Posterior vena cava (tissue), 2 donors: ENCODE results near the gene FBLN2. TPM values are rescaled to one million over a fixed set of nuclear protein-coding genes. Genes with fewer than 3 reads are reported as not detected.
A peak's percentile ranks its signal among the peaks of the same experiment; 100 is the strongest.
"Not testable (repeated sequence)": the region's sequence is repeated elsewhere in the genome, so short reads cannot be mapped to it uniquely, and the experiment has no call there.

Experiments
- DNase-seq: peaks from one replicate; pipeline ENCODE4 v3.0.0-alpha.2; 2020; ENCODE audit warnings: low spot score
- intact Hi-C, 2 donors: fragments of 100-400 bp; cut with DNase I; formaldehyde crosslinking; loops; one replicate each; pipeline versions ENCODE4 v1.14.1 to v1.14.2; 2022 to 2023
- long read RNA-seq, 2 donors: library from polyadenylated mRNA; unstranded; transcript quantifications; one replicate each; pipeline ENCODE4 v2.0.0, GENCODE V29; 2020 to 2021
- total RNA-seq, 2 donors: library from RNA; stranded (reverse); fragmentation: NEBNext Ultra II Directional; extraction: Animal tissue kit (Norgen Biotek cat#: 25700); gene quantifications; one replicate each; pipeline ENCODE4 v1.2.1, GENCODE V29; 2021
- donor health status: DM: yes; HTN: yes; CAD: no.
- donor health status: DM: yes; HTN: yes; CAD: no.

The FBLN2 gene
- total RNA-seq: 100 to 1,000 TPM; 283 to 585 TPM
- long read RNA-seq, donor 1, full-length matches to known transcripts: 116 of 350 reads
- long read RNA-seq, donor 1, partial matches to known transcripts: 184 of 350 reads
- long read RNA-seq, donor 1, other reads (novel, unspliced or antisense): 50 of 350 reads
- long read RNA-seq, donor 2, full-length matches to known transcripts: 38 of 274 reads
- long read RNA-seq, donor 2, partial matches to known transcripts: 198 of 274 reads
- long read RNA-seq, donor 2, other reads (novel, unspliced or antisense): 38 of 274 reads

DNA sequence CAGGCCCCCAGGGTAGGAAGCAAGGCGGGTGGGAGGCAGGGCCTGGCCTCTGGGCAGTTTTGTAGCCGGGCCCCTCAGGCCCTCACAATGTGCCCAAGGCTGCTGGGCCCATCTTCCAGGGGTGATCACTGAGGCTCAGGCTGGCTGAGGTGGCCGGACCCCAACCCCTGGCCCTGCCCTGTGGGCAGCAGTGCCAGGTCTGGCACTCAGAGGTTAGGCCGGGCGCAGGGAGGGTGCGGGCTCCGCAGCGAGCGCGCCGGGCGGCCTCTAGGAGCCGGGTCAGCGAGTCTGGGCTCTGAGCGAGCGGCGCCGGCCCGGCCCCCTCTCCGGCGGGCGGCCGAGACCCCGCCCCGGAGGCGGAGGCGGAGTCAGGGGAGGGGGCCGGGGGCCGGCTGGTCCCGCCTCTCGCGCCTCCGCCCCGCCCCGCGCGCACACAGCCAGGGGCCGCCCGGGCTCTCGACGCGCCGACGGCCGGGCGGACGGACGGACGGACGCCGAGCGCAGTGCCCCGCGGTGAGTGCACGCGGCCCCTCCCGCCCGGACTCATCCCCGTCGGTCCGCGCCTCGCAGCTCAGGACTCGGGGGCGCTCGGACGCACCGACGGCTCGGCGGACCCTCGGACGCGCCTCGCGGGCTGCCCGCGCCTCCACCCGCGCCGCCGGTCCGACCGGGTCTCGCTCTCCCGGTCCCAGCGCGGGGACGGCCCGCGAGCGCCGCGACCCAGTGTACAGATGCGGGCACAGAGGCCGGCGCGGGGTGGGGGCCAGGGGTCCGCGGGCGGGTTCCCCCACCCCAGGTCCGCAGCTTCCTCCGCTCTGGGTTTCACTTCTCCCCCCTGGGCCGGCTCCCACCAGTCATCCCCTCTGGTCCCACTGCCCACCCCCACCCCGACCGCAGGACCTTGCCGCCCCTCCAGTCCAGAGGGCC, at the start of gene FBLN2:
FBLN2 (plus strand) TSS at position 430 of the 927 bp plus-strand sequence. CDS start 21,231 bp downstream, outside the sequence.
- intact Hi-C loops: no loop called here
- no peak for DNase-seq

DNA sequence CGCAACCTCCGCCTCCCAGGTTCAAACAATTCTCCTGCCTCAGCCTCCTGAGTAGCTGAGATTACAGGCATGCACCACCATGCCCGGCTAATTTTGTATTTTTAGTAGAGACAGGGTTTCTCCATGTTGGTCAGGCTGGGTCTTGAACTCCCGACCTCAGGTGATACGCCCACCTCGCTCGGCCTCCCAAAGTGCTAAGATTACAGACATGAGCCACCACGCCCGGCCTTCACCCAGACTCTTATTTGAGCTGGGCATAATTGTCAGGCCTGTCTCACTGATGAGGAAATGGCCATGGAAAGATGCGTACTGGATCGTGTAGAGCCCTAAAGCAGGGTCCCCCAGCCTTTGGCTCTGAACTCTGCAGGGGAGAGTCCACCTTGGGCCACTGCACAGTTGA, 49.7 kb upstream of the FBLN2 start:
- DNase-seq: peak; percentile 49
- intact Hi-C loops: not testable (repeated sequence)

- peak; percentile 68 for DNase-seq
- intact Hi-C loops: no loop called here
Observed at GRCh38 chr3:13500133-13500885, 48.6 kb upstream of the FBLN2 start.

DNA sequence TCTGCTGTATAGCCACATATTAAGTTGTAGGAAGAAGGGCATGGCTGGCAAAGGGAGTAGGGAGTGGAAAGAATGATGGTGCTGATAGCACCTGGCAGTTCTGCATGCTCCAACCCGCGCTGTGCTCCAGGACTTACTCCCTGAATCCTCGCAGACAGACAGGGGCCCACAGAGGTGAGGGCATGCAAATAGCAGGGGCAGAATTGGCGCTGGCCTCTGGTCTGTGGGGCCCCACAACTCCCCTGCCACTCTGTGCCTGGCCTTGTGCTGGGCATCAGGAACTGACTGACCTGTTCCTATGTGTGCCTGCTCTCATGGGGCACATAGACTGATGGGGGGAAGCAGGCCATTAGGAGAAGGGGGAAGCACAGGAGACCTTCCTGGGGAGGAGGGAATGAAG, 47.9 kb upstream of the FBLN2 start:
- intact Hi-C loops: no loop called here
- DNase-seq: peak; percentile 37

GRCh38 chr3:13501521-13501920, 47.4 kb upstream of the FBLN2 start:
- peak; percentile 59 for DNase-seq
- intact Hi-C loops: no loop called here

DNA sequence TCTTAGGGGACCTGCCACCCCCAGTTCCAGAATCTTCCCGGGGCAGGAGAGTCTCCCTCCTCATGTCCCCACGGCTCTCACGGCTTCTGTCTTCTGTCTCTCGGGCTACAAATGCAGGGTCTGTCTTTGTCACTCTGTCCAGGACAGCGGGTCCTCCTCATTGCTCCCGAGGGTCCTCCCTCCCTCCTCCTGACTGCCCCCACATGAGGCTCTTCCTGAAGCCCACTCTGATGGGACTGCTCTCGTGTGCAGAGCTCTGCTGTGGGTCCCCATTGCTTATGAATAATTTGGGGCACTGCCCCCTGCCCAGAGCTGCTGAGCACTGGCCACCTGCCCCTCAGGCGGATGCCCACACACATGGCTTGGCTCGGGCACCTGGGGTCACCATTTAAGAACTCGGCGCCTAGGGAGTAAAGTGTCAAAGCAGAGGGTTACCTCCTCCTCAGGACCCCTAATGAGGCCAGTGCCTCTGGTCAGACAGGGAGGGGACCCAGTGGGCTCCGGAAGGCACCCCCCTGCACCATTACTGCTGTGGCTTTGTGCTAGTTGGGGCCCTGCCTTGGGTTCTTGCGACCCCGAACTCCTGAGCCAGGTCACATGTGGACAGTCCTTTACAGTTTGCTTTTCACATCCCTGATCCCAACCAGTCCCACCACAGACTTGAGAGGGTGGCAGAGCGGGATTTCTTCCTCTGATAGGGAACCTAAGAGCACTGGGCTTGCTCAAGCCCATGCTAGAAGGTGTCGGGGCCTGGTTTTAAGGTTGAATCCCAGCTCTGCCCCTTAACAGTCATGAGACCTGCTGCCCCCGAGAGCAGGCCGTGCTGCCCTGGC, 46.8 kb upstream of the FBLN2 start:
- DNase-seq: peak; percentile 60
- intact Hi-C loops: no loop called here

DNA sequence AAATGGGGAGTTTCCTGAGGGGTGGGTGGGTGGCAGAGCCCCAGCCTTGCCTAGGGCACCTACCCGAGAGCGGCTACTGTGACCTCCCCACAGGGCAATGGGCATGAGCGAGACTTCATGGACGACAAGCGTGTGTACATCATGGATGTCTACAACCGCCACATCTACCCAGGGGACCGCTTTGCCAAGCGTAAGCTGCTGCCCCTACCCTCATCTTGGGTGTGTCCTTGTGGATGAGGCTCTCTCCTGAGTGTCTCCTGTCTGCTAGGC, 46.2 kb upstream of the FBLN2 start:
- intact Hi-C loops: no loop called here
- DNase-seq: no peak

GRCh38 chr3:13504161-13504831, 44.6 kb upstream of the FBLN2 start:
- no peak for DNase-seq
- intact Hi-C loops: no loop called here

- intact Hi-C loops: no loop called here
- DNase-seq: peak; percentile 66
Observed at GRCh38 chr3:13505147-13506130, 43.5 kb upstream of the FBLN2 start.

GRCh38 chr3:13506239-13506638, 42.7 kb upstream of the FBLN2 start:
- intact Hi-C loops: no loop called here

DNA sequence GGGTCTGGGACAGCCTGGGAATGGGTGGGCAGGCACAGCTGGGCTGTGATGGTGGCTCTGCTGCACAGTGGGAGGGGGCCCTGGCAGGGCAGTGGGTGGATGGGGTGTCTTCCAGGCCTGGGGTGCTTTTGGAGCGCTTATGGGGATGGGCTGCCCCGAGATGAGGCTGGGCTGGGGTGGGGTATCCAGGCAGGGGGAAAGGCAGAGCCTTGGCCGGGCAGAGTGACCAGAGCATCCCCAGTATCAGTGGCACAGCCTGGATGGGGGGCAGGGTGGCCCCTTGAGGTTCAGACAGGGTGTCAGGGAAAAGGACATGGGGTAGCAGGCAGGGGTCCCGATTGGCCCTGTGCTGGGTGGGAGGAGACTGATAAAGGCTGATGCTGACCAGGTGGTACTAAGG, 42.2 kb upstream of the FBLN2 start:
- intact Hi-C loops: no loop called here
- peak; percentile 74 for DNase-seq

More at GRCh38 chr3:13506239-13506638, 42.7 kb upstream of the FBLN2 start:
- DNase-seq: no peak

GRCh38 chr3:13507247-13507569, 41.7 kb upstream of the FBLN2 start:
- peak; percentile 22 for DNase-seq
- intact Hi-C loops: no loop called here

DNA sequence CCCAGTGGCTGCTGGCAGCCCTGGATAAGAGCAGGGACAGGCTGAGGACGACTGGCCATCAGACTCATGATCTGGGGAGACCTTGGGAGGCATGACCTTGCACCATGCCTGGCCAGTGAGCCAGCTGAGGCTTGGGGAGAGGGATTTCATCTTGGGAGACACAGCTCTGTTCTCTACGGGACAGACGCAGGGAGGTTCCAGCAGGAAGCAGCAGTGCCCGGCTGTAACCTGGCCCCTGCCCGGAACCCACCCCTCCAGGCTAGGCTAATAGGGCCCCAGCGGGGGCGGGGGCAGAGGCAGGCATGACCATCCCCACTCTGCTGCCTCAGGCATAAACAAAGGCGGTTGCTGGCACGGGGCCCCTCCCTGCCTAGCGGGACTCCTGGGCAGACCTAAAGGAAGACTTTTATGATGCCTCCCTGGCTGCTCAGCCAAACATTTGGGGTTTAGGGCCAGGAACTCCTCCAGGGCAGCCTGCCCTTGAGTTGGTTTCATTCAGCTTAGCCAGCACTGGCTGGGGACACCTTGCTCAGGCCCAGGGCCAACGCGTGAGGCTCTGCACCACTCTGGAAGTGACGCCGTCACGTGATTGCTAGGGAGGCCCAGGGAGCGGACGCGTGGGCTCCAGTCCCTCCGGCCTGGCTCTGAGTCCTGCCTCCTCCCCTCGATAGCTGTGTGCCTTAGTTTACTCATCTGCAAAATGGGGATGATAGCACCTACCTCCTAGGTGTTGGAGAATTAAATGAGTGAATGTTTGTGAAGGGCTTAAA, 41.2 kb upstream of the FBLN2 start:
- DNase-seq: peak; percentile 76
- intact Hi-C loops: no loop called here

DNA sequence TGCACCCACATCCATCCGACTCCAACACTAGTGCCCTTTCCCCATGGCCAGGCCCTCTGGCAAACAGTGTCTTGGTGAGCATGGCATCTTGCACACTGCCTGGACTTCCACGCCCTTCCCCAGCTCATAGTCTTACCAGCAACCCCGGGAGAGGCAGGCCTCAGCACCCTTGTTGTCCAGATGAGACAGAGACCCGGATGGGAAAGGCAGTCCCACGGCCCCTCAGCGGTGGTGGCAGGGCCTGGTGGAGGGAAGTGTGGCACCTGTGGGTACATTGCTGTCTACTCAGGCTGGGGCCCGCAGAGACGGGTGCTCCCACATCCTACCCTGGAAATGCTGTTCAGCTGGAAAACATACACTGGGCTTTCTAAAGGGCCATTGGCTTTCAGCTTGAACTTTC, 40.4 kb upstream of the FBLN2 start:
- intact Hi-C loops: no loop called here

DNA sequence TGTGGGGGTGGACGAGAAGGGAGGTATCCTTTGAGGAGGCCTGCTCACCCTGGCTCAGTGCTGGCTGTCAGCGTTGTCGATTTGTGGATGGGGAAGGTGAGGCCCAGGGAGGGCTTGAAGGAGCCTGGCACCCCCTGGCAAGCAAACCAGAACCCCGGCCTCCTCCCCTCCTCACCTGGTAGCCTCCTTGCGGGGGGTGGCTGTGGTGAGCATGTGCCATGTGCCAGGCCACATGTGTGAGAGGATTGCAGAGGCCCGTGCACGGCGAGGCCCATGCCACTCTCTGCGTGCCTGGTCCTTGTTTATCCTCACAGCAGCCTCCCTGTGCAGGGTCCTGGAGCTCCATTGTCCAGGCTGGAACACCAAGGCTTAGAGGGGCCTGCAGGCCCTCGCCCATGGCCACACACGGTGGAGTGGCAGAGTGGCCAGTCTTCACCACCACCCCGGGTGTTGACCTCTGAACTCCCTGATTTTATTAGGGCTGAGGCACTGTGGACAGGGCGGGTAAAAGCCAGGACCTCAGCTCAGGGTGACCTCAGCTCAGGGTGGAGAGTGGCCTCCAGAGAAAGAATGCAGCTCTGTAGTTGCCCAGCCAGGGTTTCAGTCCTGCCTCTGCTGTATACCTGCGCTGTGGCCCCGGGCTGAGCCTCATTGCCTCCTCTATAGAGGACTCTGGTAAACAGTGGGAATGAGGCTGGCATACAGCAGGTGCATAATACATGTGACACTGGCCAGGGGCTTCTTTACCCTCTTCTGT, 39.7 kb upstream of the FBLN2 start:
- intact Hi-C loops: no loop called here
- DNase-seq: peak; percentile 75

More for the DNA sequence above, 40.4 kb upstream of the FBLN2 start:
- DNase-seq: peak; percentile 66

DNA sequence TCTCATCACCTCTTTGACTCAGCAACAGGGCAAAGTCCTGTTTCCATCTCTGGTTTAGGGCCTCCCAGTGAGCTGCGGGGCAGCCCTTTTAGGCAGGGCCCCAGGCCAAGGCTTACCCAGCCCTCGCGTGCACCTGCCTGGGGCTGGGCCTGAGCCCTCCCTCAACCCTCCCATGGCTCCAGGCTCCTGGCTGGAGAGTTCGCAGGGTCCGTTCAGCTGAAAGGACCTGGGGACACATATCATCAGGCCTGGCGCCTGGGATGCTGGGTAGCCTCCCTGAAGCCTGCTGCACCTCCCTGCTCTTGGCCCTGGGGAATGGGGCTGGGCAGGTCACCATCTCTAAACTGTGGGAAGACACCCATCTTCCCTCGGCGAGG, 39.1 kb upstream of the FBLN2 start:
- intact Hi-C loops: no loop called here
- DNase-seq: peak; percentile 64
